Effector memory CD4-positive, alpha-beta T cell (primary cell): ENCODE results near the gene PIP5K1B.
"Not testable (repeated sequence)": the region's sequence is repeated elsewhere in the genome, so short reads cannot be mapped to it uniquely, and the experiment has no call there.

Source experiments
- DNase-seq, 3 donors: peaks; one replicate each; pipeline ENCODE4 v3.0.0-alpha.2; 2020
- H3K27ac ChIP-seq: 2 replicates; pipeline ENCODE4 v1.7.0; 2013; ENCODE audit warnings: mild to moderate bottlenecking, low read length, moderate library complexity; ENCODE audit not compliant: insufficient read depth, poor library complexity, severe bottlenecking
- H3K27me3 ChIP-seq: replicated peaks from 2 replicates; pipeline ENCODE4 v1.7.0; 2013; ENCODE audit warnings: mild to moderate bottlenecking, low read length; ENCODE audit not compliant: insufficient read depth, control insufficient read depth, poor library complexity, severe bottlenecking
- H3K36me3 ChIP-seq: 2 replicates; pipeline ENCODE4 v1.7.0; 2013; ENCODE audit warnings: mild to moderate bottlenecking, low read length, moderate library complexity; ENCODE audit not compliant: control insufficient read depth, insufficient read depth
- H3K4me1 ChIP-seq: 2 replicates; pipeline ENCODE4 v1.7.0; 2013; ENCODE audit warnings: low read length, mild to moderate bottlenecking; ENCODE audit not compliant: control insufficient read depth, insufficient read depth, poor library complexity, severe bottlenecking
- H3K4me3 ChIP-seq: 2 replicates; pipeline ENCODE4 v1.7.0; 2013; ENCODE audit warnings: low read length, low read depth, mild to moderate bottlenecking; ENCODE audit not compliant: insufficient read depth, poor library complexity, severe bottlenecking
- H3K9me3 ChIP-seq: 2 replicates; pipeline ENCODE4 v1.7.0; 2013; ENCODE audit warnings: mild to moderate bottlenecking, low read length, moderate library complexity; ENCODE audit not compliant: control insufficient read depth

Gene PIP5K1B

GRCh38 chr9:68690088-68690487 lies 15.0 kb upstream of the PIP5K1B start:
- no peaks in the 10 kb centered on the region for H3K4me1 ChIP-seq
- no peak overlapping the region for H3K27ac ChIP-seq
- H3K9me3 ChIP-seq = no peaks in the 10 kb centered on the region
- no peaks in the 10 kb centered on the region for H3K27me3 ChIP-seq
- no peak overlapping the region for H3K4me3 ChIP-seq
- no peaks in the 10 kb centered on the region for H3K36me3 ChIP-seq
- DNase-seq = no peak

- H3K27me3 ChIP-seq = no peaks in the 10 kb centered on the region
- no peaks in the 10 kb centered on the region for H3K36me3 ChIP-seq
These were observed 12.5 kb upstream of the PIP5K1B start for GRCh38 chr9:68692519-68692918.

GRCh38 chr9:68694125-68694524 lies 10.9 kb upstream of the PIP5K1B start:
- no peaks in the 10 kb centered on the region for H3K4me1 ChIP-seq
- H3K27me3 ChIP-seq = no peaks in the 10 kb centered on the region
- no peak overlapping the region for H3K4me3 ChIP-seq
- no peaks in the 10 kb centered on the region for H3K9me3 ChIP-seq
- DNase-seq = no peak
- no peak overlapping the region for H3K27ac ChIP-seq
- H3K36me3 ChIP-seq = no peaks in the 10 kb centered on the region

More at GRCh38 chr9:68692519-68692918, 12.5 kb upstream of the PIP5K1B start:
- Histone ChIP-seq H3K9me3 (no peaks in the 10 kb centered on the region), H3K4me3 (no peak overlapping the region), H3K27ac (no peak overlapping the region), H3K4me1 (no peaks in the 10 kb centered on the region)
- DNase-seq = no peak

GRCh38 chr9:68697851-68698250 lies 7.2 kb upstream of the PIP5K1B start:
- no peak for DNase-seq
- Histone ChIP-seq H3K4me3 (no peak overlapping the region), H3K4me1 (no peaks in the 10 kb centered on the region), H3K9me3 (no peaks in the 10 kb centered on the region), H3K27ac (no peak overlapping the region), H3K27me3 (no peaks in the 10 kb centered on the region), H3K36me3 (no peaks in the 10 kb centered on the region)

GRCh38 chr9:68698943-68699509 lies 6.0 kb upstream of the PIP5K1B start:
- Histone ChIP-seq H3K27ac (no peak overlapping the region), H3K27me3 (no peaks in the 10 kb centered on the region), H3K9me3 (no peaks in the 10 kb centered on the region), H3K4me1 (no peaks in the 10 kb centered on the region), H3K36me3 (no peaks in the 10 kb centered on the region), H3K4me3 (no peak overlapping the region)
- no peak for DNase-seq

GRCh38 chr9:68699625-68700024 lies 5.4 kb upstream of the PIP5K1B start:
- H3K4me1 ChIP-seq, H3K36me3 ChIP-seq, H3K4me3 ChIP-seq, H3K27ac ChIP-seq, H3K9me3 ChIP-seq, DNase-seq, H3K27me3 ChIP-seq: not testable (repeated sequence)

- Histone ChIP-seq H3K9me3 (no peaks in the 10 kb centered on the region), H3K4me1 (peaks cover 4% of the 10 kb centered on the region), H3K27ac (no peak overlapping the region), H3K27me3 (peaks cover 11% of the 10 kb centered on the region), H3K4me3 (no peak overlapping the region), H3K36me3 (no peaks in the 10 kb centered on the region)
- DNase-seq = no peak
These were observed 2.5 kb upstream of the PIP5K1B start for GRCh38 chr9:68702493-68702892.

GRCh38 chr9:68703672-68704071 lies 1.4 kb upstream of the PIP5K1B start:
- Histone ChIP-seq H3K27ac (no peak overlapping the region), H3K4me1 (peaks cover 4% of the 10 kb centered on the region), H3K9me3 (no peaks in the 10 kb centered on the region), H3K36me3 (no peaks in the 10 kb centered on the region), H3K4me3 (no peak overlapping the region), H3K27me3 (peaks cover 17% of the 10 kb centered on the region)
- DNase-seq = no peak

GRCh38 chr9:68704498-68704813 lies 584 bp upstream of the PIP5K1B start:
- H3K36me3 ChIP-seq = no peaks in the 10 kb centered on the region
- H3K27ac ChIP-seq = no peak overlapping the region
- H3K4me3 ChIP-seq = no peak overlapping the region
- DNase-seq = no peak
- H3K4me1 ChIP-seq = peaks cover 4% of the 10 kb centered on the region
- peaks cover 17% of the 10 kb centered on the region for H3K27me3 ChIP-seq
- H3K9me3 ChIP-seq = no peaks in the 10 kb centered on the region

GRCh38 chr9:68705531-68706362 lies 707 bp downstream of the PIP5K1B start:
- peaks cover 17% of the 10 kb centered on the region for H3K27me3 ChIP-seq
- no peak overlapping the region for H3K4me3 ChIP-seq
- no peak overlapping the region for H3K27ac ChIP-seq
- no peaks in the 10 kb centered on the region for H3K36me3 ChIP-seq
- H3K9me3 ChIP-seq = no peaks in the 10 kb centered on the region
- peaks cover 4% of the 10 kb centered on the region for H3K4me1 ChIP-seq
- no peak for DNase-seq
